Measurements from ENCODE around the gene BRINP3.

BRINP3 gene

DNA sequence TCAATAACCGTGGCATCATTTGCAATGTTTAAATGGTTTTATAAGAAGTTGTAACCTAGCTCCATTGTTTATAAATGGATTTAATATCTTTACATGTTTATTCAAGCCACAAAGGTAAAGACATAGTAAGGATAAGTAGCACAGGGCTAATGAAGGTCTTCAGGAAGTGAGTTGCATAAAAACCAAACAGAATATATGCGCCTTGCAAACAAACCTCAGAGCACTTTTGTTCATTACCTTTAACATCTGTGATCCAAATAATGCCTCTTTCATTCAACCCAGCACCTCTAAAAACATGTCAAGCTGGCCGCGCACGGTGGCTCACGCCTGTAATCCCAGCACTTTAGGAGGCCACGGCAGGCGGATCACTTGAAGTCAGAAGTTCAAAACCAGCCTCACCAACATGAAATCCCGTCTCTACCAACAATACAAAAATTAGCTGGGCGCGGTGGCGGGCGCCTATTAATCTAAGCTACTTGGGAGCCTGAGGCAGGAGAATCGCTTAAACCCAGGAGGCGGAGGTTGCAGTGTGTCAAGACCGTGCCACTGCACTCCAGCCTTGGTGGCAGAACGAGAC lies 25.3 kb downstream of the BRINP3 start:
- FAIRE-seq, result no peak

DNA sequence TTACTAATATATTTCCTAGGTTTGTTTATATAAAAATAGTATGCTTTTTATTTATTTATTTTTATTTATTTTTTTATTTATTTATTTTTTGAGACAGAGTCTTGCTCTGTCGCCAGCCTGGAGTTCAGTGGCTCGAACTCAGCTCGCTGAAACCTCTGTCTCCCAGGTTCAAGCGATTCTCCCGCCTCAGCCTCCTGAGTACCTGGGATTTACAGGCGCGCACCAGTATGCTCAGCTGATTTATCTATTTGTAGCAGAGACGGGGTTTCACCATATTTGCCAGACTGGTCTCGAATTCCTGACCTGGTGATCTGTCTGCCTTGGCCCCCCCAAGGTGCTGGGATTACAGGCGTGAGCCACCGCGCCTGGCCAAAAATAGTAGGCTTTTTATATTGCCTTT lies 33.2 kb downstream of the BRINP3 start:
- no peak for FAIRE-seq

DNA sequence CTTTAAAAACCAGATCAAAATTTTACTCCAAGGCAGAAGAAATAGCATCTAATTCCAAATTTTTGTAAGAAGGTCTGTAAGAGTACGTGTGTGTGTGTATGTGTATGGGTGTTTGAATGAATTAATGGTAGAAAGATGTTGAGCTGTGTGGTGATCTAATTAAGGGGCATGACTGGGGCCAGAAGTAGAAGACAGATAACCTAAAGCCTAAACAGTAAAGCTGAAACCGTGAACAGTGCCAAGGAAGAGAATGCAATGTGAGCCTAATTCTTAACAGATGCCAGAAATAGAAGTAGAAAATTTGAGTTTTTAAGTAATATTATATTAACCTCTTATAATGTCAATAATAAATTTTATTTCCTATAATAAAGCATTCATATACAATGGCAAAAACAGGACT lies 38.2 kb downstream of the BRINP3 start:
- FAIRE-seq, result no peak

DNA sequence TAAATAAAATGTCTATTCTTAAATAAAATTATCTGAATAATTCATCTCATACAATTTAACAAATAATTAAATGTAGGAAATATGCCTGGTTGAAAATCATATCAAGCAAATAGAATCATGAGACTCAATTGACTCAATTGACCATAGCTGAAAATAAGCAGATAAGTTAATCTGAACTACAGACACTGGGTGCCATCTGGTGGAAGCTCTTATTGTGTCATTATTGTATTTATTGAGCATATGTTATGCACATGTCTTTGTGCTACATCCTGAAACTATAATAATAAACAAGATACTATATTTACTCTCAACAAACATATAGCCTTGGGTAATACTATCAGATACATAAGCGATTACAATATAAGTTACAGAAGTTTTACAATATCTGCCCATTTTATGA lies 41.0 kb downstream of the BRINP3 start:
- FAIRE-seq, result no peak

DNA sequence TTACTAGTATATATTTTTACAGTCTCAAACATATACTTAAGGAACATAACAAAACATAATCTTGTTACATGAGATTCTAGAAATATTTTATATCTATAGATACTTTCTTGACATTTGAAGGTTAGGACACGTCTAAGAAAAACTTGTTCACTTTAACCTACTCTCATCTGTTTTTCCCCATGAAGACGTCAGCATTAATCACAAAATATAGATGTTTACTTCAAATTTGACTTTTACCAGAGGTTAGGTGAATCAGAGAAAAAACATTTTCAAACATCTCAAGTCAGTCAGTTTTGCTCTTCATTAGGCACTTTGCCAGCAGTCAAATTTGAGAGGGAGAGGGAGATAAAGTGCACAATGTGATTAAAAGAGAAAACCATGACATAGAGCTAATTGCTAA lies 47.7 kb downstream of the BRINP3 start:
- no peak for FAIRE-seq

DNA sequence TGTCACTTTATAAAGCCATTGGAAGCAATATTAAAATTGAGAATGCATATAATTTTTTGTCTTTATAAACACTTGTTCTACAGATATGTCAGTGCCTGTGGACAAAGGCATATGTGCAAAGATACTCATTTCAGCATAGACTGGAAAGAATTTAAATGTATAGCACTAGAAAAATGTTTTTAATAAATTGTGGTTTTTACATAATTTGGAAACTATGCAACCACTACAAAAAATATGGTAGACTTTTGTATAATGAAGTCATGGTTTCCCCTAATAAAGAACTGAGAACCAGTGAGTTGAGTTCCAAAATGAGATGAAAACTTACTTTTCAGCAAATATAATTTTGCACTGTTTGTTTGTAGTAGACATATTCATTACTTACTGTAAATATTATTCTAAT lies 48.5 kb downstream of the BRINP3 start:
- FAIRE-seq, result no peak

DNA sequence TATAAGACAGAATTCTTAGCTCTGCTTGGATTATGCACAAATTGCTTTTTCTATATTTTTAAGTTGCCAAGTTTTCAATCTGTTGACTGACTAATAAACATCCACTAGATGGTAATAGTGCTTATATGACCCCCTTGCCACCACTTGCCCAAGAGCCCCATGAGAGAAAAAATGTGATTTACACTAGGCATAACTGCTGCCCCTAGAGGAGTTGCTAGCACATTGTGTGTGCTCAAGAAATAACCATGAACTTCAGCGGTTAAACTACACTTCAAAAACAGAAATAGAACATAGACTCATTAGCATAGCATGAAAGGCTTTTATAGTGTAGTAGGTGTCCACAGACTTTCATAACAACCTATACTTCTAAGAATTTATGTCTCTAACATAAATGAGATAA lies 61.4 kb downstream of the BRINP3 start:
- FAIRE-seq, result no peak

DNA sequence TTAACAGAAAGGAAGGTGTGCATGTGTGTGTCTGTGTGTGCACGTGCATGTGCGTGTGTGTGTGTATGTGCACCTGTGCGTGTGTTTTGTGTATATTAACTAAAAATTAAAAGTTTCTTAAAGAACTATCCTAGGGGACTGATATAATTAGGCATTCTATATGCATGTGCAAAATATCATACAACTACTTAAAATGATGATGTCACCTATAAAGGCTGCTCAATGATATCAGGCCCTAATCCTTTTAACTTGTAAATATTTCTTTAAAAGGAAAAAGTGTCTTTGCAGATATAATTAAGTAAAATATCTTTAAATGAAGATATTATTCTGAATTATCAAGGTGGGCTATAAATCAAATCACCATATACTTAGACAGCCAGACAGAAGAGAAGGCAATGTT lies 64.5 kb downstream of the BRINP3 start:
- FAIRE-seq, result no peak

DNA sequence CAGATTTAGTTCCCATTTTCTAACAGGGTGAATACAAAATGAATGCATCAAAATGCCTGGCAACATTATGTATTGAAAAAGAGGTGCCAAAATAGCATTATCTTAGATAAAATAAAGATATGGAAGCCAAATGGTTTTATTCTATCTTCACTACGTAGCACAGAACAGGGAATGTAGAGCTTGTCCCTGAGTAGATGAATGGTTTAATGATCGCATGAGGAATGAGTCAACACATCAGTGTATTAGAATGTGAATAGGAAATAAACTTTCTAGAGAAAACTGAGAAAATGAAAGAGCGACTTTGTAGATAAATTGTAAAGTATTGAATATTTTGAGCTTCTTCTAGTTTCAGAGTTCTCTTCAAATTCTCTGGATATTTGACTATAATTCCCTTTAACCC lies 74.3 kb downstream of the BRINP3 start:
- FAIRE-seq, result no peak

DNA sequence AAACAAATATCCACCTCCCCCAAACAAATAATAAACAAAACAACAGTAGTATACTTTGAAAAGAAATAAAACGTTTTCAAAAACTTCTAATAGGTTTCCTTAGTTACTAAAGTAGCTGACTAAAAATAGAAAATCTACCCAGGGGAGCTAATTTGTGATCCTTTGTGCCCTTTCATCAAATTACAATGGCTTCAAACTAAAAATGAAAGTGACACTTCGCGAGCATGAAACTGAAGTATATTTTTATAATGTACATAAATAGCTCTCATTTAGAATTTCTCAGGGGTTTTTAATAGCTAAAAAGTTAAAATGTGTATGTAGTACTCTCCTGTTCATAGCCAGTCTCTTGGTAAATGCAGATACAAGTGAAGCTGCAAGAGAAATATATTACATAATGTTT lies 78.4 kb downstream of the BRINP3 start:
- FAIRE-seq, result peak; percentile 43

DNA sequence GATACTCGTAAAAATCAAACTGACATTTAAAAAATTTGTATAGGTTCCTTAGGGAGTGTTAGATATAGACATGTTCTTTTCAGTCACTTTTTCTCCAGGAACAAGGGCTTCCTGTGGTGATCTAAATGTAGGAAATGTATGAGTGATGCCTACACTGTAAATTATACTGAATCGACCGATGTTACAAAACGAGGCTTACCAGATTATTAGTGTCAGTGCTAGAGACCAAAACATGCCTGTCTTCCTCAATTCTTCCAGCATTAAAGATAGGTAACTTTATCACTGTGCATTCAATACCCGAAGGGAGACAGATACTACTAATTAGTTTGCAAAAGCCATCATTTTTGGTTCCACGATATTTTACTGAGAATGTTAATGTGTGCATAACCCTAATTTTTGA lies 86.1 kb downstream of the BRINP3 start:
- no peak for FAIRE-seq

DNA sequence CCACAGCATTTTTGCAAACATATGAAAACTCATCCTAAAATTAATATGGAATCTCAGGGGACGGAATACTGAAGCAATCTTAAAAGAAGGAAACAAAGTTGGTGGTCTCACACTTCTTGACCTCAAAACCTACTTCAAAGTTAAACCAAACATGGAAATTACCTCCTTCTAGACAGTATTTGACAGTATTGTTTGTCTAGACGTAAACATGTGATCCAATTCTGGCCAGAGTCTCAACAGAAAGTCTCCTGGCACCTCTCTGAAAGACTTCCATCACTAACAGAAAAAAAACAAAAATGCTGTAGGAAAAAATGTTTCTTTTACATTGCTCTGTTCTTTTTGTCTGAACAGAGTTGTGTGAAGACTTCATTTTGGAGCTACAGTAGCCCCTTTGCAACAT lies 99.7 kb downstream of the BRINP3 start:
- FAIRE-seq, result no peak

DNA sequence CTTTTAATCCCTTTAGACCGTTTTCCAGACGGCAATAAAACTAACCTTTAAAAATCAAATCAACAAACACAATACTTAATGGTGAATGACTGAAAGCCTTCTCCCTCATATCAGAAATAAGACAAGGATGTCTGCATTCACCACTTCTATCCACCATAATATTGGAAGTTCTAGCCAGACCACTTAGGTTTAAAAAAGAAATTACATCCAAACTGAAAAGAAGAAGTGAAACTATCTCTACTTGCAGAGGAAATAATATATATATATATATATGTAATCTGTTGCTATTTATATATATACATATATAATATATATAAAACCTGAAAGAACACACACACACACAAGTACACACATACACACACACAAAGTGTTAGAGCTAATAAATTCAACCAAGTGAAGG lies 100.4 kb downstream of the BRINP3 start:
- no peak for FAIRE-seq

DNA sequence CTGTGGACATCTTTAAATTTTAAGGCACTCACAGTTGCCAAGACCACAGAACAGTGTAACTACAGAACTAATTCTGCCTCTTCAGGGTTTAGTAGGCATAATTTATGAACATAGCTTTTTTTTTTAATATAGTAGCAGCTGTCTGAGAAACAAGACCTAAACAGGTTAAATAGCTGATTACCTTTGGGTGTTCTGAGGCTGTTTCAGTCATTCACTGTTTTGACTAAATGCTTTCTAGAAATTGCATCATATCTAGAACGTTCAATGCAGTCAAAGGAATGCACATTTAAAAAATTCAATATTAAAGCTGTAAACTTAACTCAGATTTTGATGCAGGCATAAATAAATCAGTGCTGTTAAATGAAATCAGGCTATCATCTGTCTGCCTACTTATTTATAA lies 101.6 kb downstream of the BRINP3 start:
- FAIRE-seq, result no peak

DNA sequence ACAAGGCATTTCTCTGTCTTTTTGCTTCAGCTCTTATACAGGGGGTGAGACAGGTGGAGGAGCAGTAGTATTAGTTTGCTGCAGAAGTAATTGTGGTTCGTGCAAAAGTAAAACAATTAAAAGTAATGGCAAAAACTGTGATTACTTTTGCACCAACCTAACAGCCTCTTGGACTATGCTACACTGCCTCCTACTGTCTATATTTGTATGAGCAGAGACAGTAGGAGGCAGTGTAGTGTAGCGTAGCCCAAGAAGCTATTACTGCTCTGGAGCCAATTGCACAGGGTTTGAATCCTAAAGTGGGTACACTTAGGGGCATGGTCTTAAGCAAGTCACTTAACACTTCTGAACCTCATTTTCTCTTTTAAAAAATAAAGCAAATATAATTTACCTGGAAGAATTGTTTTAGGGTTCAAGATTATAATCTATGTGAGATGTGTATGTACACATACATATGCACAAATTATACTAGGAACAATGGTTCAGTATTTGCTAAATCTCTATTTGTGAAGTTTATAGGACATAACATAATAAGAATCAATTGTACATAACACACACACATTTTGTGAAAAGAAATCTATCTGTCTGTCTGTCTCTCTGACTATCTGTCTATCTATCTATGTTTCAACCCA lies 103.8 kb downstream of the BRINP3 start:
- FAIRE-seq, result peak; percentile 10

DNA sequence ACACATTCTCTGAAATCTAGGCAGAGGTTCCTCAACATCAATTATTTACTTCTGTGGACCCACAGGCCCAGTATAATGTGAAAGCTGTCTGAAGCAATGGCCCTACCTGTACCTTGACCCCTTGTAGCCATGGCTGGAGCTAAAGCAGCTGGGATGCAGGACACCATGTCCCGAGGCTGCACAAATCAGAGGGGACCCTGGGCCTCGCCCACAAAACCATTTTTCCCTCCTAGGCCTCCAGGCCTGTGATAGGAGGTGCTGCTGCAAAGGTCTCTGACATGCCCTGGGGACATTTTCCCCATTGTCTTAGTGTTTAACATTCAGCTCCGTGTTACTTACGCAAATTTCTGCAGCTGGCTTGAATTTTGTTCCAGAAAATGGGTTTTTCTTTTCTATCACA lies 110.5 kb downstream of the BRINP3 start:
- no peak for FAIRE-seq

DNA sequence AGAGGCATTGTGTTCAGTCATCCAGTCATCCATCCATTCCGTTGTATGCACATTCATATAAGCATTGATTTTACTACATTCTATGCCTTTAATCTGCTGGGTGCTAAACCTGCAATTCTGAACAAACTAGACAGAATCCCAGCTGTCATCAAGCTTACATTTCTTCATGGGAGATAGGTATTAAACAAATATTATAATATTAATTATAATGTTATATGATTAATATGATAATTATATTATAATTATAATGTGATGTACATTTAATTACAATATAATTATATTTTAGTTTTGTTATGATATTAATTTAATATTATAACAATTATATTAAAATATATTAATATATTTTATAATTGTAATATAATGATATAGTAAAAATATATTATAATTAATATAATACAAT lies 112.4 kb downstream of the BRINP3 start:
- peak; percentile 99 for FAIRE-seq

DNA sequence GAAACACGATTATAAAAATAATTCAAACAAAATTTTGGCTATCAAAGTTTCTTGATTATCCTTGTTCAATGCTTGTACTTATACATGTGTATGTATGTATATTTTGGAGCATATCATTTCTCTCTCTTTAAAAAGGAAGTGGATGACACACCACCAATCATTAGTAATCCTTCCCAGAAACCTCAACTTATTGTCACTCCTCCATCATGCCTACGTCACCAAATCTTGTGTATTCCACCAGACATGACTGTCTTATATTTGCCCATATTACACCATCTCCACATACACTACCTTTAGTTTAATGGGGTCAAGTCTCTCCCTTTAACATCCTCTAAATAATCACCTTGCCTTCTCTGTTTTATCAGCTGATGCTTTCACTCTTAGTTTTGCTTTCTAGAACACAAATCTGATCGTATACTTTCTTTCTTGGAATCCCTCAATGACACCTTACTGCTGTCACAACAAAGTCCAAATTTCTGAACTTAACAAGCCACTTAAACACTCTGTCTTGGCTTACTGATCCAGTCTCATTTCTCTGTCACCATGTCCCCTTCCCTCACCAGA lies 124.0 kb downstream of the BRINP3 start:
- no peak for FAIRE-seq

DNA sequence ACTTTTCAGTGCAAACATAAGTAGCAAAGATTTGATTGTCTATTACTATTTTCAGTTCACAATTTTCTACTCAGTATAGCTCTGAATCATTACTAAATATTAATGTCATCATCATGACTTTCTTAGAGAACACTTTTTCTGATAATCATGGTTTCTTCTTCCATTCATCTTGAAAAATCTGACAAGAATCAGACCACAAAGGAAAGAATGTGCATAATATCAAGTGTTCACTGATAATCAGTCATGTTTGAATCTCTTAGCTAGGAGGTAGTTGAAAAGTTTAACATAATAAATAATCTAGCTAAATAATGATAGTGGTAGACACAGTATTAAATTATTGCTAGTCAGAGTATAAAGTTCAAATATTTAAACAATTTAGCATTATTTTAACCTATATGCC lies 133.2 kb downstream of the BRINP3 start:
- no peak for FAIRE-seq

DNA sequence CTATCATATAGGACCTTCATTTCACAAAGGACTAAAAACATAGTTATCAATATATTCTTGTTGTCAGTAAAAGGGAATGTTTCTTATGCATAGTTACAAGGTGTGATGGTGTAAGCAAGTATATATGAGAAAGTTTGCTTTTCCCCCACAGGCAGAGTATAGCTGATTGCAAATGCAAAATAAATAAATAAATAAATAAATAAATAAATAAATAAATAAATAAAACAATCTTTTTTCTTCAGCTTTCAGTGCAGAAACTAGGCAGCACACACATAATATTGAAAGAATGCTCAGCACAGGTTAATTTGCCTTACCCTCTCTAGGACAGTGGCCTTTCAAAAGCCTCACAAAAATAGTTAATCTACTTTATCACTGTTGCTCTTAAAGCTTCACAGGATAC lies 138.8 kb downstream of the BRINP3 start:
- FAIRE-seq, result no peak

DNA sequence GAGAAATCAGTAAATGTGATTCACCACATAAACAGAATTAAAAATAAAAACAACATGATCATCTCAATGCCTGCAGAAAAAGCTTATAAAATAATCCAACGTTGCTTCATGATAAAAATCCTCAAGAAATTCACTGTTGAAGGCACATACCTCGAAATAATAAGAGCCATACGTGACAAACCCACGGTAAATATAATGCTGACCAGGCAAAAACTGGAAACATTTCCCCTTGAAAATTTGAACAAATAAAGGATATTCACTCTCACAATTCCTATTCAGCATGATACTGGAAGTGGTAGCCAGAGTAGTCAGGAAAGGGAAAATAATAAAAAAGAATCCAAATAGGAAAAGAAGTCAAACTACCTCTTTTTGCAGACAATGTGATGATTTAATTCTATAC lies 148.8 kb downstream of the BRINP3 start:
- no peak for FAIRE-seq

DNA sequence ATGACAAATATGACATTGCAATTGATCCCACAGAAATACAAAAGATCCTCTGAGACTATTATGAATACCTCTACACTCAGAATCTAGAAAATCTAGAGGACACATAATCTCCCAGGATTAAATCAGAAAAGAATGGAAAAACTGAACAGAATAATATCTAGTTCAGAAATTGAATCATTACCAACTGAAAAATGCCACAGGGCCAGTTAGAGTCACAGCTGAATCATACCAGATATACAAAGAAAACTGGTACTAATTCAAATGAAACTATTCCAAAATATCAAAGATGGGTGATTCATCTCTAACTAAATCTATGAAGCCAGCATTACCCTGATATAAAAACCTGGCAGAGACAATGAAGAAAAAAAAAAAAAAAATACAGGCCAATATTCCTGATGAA lies 149.3 kb downstream of the BRINP3 start:
- FAIRE-seq, result no peak

DNA sequence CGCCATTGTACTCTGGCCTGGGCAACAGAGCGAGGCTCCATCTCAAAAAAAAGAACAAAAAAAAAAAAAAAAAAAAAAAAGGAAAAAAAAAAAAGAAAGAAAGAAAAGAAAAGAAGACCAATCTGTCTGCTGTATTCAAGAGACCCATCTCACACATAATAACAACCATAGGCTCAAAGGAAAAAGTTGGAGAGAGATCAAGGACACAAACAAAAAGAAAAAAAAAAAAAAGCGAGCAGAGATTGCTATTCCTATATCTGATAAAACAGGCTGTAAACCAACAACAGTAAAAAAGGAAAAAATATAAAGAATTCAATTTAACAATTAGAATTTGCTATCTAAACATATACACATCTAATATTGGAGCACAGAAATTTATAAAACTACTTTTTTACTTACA lies 150.4 kb downstream of the BRINP3 start:
- no peak for FAIRE-seq

DNA sequence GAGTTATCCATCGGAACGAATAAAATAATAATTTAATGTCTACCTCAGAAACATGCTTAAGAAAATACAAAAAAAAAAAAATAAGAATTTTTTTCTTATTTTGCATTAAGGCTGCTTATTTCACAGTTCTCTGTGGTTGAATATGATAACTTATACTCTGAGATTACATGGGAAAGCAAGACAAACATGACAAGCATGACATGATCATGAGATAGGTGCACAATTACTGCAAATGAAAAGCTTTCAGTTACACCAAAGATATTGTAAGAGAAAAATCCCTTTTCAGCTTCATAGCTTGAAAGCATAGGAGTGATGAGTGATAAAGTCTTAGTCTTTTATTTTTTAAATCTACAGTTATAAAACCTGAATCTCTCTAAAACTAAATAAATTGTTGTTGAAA lies 154.1 kb downstream of the BRINP3 start:
- FAIRE-seq, result no peak

DNA sequence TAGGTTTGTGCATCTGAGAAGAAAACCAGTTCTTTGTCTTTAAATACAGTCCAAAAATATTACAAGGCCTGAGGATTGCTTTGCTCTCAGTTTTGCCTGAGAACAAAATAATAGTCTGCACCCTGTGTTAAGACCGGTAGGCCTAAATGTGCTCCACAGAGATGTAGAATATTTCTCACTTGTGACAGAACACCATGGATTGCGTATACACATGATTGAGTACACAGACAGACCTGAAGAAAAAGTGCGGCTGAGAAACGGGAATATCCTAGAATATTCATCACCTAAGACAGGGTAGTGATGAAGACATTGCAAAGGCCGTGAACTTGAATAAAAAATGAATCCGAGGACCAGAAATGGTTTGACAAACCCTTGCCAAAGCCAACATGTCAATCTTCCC lies 155.4 kb downstream of the BRINP3 start:
- no peak for FAIRE-seq

Data from colon (tissue), 2 donors.